Osteoblast (primary cell): ENCODE results near the gene GABRB1. TPM values are rescaled to one million over a fixed set of nuclear protein-coding genes. Genes with fewer than 3 reads are reported as not detected.

ENCODE experiments used
- DNase-seq: peaks from one replicate; pipeline ENCODE4 v3.0.0; 2011; ENCODE audit warnings: low spot score, mixed read lengths; ENCODE audit not compliant: insufficient read length; ENCODE audit errors: missing footprints
- H2AFZ ChIP-seq: 2 replicates; pipeline ENCODE4 v1.6.0; 2011; ENCODE audit warnings: mild to moderate bottlenecking, low read length
- H3K27ac ChIP-seq: 2 replicates; pipeline ENCODE4 v1.5.1; 2011; ENCODE audit warnings: mild to moderate bottlenecking, low read depth, low read length, moderate library complexity
- H3K27me3 ChIP-seq: 2 replicates; pipeline ENCODE4 v1.6.0; 2012; ENCODE audit warnings: mild to moderate bottlenecking, control low read depth, inconsistent platforms, low read length, moderate library complexity; ENCODE audit not compliant: insufficient read depth
- H3K36me3 ChIP-seq: 2 replicates; pipeline ENCODE4 v1.5.1; 2011; ENCODE audit warnings: mild to moderate bottlenecking, low read length, control low read depth, moderate library complexity; ENCODE audit not compliant: insufficient read depth
- H3K4me1 ChIP-seq: 2 replicates; pipeline ENCODE4 v1.5.1; 2011; ENCODE audit warnings: mild to moderate bottlenecking, low read length, control low read depth, moderate library complexity; ENCODE audit not compliant: insufficient read depth
- H3K4me2 ChIP-seq: 2 replicates; pipeline ENCODE4 v1.6.0; 2011; ENCODE audit warnings: mild to moderate bottlenecking, low read length; ENCODE audit not compliant: insufficient read depth
- H3K4me3 ChIP-seq: fragments of 200-600 bp; sonication (generic); 3 replicates; pipeline ENCODE4 v1.5.1; 2012; ENCODE audit warnings: mild to moderate bottlenecking, low read length, inconsistent platforms; ENCODE audit not compliant: insufficient read depth
- H3K79me2 ChIP-seq: 2 replicates; pipeline ENCODE4 v1.6.0; 2012; ENCODE audit warnings: mild to moderate bottlenecking, low read length, control low read depth, inconsistent platforms; ENCODE audit not compliant: insufficient read depth
- H3K9me3 ChIP-seq: 2 replicates; pipeline ENCODE4 v1.5.1; 2011; ENCODE audit warnings: low read depth, low read length, control low read depth
- H4K20me1 ChIP-seq: 2 replicates; pipeline ENCODE4 v1.6.0; 2012; ENCODE audit warnings: mild to moderate bottlenecking, low read length, control low read depth; ENCODE audit not compliant: insufficient read depth
- CTCF ChIP-seq: IDR thresholded peaks from 2 replicates; pipeline ENCODE4 v1.5.1; 2011; ENCODE audit warnings: mild to moderate bottlenecking, low read depth, low read length, moderate library complexity; ENCODE audit errors: extremely low read depth
- total RNA-seq: library from RNA; depleted of rRNA; stranded (reverse); fragments of >200 nt; gene quantifications from 2 replicates; pipeline ENCODE4 v1.2.3, GENCODE V29; 2012

Gene GABRB1
- total RNA-seq, 1 donor: not detected

DNA sequence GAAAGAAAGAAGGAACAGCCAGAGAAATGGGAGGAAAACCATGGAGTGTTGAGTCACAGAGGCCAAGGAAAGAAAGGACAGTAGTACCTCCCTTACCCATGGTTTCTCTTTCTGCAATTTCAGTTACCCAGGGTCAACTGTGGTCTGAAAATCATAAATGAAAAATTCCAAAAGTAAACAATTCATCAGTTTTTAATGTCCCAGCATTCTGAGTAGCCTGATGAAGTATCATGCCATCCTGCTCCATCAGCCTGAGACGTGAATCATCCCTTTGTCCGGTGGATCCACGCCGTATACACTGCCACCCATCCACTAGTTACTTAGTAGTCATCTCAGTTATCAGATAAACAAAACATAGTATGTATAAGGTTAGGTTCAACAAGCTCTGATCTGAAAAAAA, 318.0 kb downstream of the GABRB1 start:
- Histone ChIP-seq H3K27ac (peak overlapping the region; percentile 83), H4K20me1 (no peaks in the 10 kb centered on the region), H3K4me1 (peaks cover 19% of the 10 kb centered on the region), H3K4me2 (peak overlapping the region; percentile 62), H3K27me3 (no peaks in the 10 kb centered on the region), H2AFZ (peak overlapping the region; percentile 10), H3K9me3 (no peaks in the 10 kb centered on the region), H3K36me3 (no peaks in the 10 kb centered on the region), H3K79me2 (no peaks in the 10 kb centered on the region), H3K4me3 (no peak overlapping the region)
- no peak for TF ChIP-seq CTCF
- DNase-seq: no peak

- Histone ChIP-seq H3K4me3 (no peak overlapping the region), H3K79me2 (no peaks in the 10 kb centered on the region), H3K36me3 (no peaks in the 10 kb centered on the region), H2AFZ (no peak overlapping the region), H3K4me1 (no peaks in the 10 kb centered on the region), H3K9me3 (no peaks in the 10 kb centered on the region), H3K4me2 (no peak overlapping the region), H3K27ac (no peak overlapping the region), H3K27me3 (no peaks in the 10 kb centered on the region), H4K20me1 (no peaks in the 10 kb centered on the region)
- TF ChIP-seq CTCF: no peak
- DNase-seq: no peak
Measured at GRCh38 chr4:47355568-47355967, 324.2 kb downstream of the GABRB1 start.

DNA sequence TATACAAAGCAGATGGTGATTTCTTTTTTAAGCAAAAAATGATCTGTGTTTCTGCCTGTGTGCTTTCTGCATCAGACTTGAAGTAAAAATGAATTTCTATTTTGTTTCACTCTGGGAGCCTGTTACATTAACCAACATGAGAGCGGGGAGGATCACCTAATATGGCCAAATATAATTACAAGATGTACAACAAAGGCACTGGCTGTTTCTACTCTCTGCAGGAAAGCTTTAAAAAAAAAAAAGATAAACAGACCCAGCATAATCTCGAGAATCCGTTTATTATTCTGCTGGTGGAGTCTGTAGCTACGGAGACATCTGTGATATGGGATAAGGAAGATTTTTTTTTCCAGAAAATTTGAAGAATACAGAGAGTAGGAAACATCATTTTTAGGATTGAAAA, 328.5 kb downstream of the GABRB1 start:
- H3K27me3 ChIP-seq: no peaks in the 10 kb centered on the region
- TF ChIP-seq CTCF: no peak
- no peaks in the 10 kb centered on the region for H3K36me3 ChIP-seq
- no peak for DNase-seq
- H3K27ac ChIP-seq: no peak overlapping the region
- H3K9me3 ChIP-seq: no peaks in the 10 kb centered on the region
- no peaks in the 10 kb centered on the region for H4K20me1 ChIP-seq
- H3K4me3 ChIP-seq: no peak overlapping the region
- H3K4me1 ChIP-seq: no peaks in the 10 kb centered on the region
- H3K79me2 ChIP-seq: no peaks in the 10 kb centered on the region
- no peak overlapping the region for H3K4me2 ChIP-seq
- no peak overlapping the region for H2AFZ ChIP-seq

GRCh38 chr4:47367761-47368160, 336.4 kb downstream of the GABRB1 start:
- Histone ChIP-seq H3K79me2 (no peaks in the 10 kb centered on the region), H3K27me3 (no peaks in the 10 kb centered on the region), H3K4me3 (no peak overlapping the region), H4K20me1 (no peaks in the 10 kb centered on the region), H3K9me3 (no peaks in the 10 kb centered on the region), H3K27ac (no peak overlapping the region), H3K4me1 (no peaks in the 10 kb centered on the region), H2AFZ (no peak overlapping the region), H3K36me3 (no peaks in the 10 kb centered on the region), H3K4me2 (no peak overlapping the region)
- no peak for TF ChIP-seq CTCF
- DNase-seq: no peak
